Measurements from ENCODE around the gene CHST15. TPM values are rescaled to one million over a fixed set of nuclear protein-coding genes. Genes with fewer than 3 reads are reported as not detected.

Gene CHST15
- total and polyA plus RNA-seq, 2 of the 8 experiments (the other 6 are each of a cell fraction or from before 2014, with no cell fraction given), result 8.8 to 9.1 TPM

DNA sequence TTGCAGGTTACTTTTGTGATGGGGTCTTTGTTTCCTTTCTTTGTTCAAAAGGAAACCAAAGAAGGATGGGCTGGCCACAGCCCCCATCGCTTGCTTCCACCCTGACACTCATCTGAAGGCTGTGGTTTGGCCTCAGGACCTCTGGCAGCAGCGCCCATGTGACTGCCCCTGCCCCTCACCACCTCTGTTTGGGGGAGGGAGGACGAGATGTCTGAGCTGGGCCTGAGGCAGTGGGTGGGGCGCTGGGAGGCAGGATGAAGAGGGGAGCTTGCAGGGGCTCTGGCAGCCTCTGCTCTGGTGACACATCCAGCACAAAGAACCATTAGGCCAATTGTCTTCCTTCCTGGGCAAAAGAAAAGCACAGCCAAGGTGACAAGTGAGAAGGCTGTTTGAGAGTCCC, 15.9 kb upstream of the CHST15 start:
- peaks cover 0 to 2% (median 0%) of the 10 kb centered on the region in 4 experiments; a peak in 1 of 7 replicates for H3K27me3 ChIP-seq (replicated peaks in 1 of 4; ENCODE audit: control insufficient read depth in 3 of 4, extremely low read depth in 1 of 4, insufficient read depth in 3 of 4, low read length in 3 of 4)
- CTCF ChIA-PET (ENCODE audit: partially characterized antibody), result interaction anchor here (0.7 to 2.0 kb wide), 5 partner anchors 10 to 115 kb away, joined by 3 to 10 read pairs (median 4); no protein-coding TSS in a partner anchor

More for the DNA sequence above, 15.9 kb upstream of the CHST15 start:
- FAIRE-seq, result no peak
- H3K56ac ChIP-seq (replicated peaks; ENCODE audit: insufficient read length, low read depth, low read length), result no peak overlapping the region
- no peak for DNase-seq (ENCODE audit: low read depth in 1 of 2, low spot score in 2 of 2)
- H3K79me1 ChIP-seq (ENCODE audit: low read depth, low read length), result no peaks in the 10 kb centered on the region
- H2BK5ac ChIP-seq (ENCODE audit: low read depth, low read length), result no peak overlapping the region
- H2BK120ac ChIP-seq (replicated peaks; ENCODE audit: low read depth, low read length), result no peak overlapping the region
- no peak overlapping the region for H2BK15ac ChIP-seq (ENCODE audit: low read length)
- H3K4ac ChIP-seq (replicated peaks; ENCODE audit: insufficient read length, low read depth, low read length), result no peak overlapping the region
- H2BK12ac ChIP-seq (ENCODE audit: low read depth, low read length), result no peak overlapping the region
- POLR2A ChIA-PET (ENCODE audit: partially characterized antibody), result interaction anchor here (1.4 kb wide), 1 partner anchor 16 kb away, joined by 3 read pairs; the partner anchor contains the start of gene CHST15
- 93% methylated on average over 4 of the region's 4 CpGs; no CpG with 5 or more reads in 1 of the 2 experiments for WGBS, 2 experiments (ENCODE audit: extremely low coverage in 1 of 2, insufficient coverage in 1 of 2, insufficient read length in 1 of 2, insufficient replicate concordance in 2 of 2, low coverage in 1 of 2, low lambda C conversion rate in 2 of 2, missing lambda C conversion rate in 1 of 2)
- H3K4me3 ChIP-seq (ENCODE audit: extremely low read depth in 1 of 4, insufficient read depth in 2 of 4, low read depth in 3 of 4, low read length in 4 of 4), result no peak overlapping the region
- H2AFZ ChIP-seq (ENCODE audit: low read length), result no peak overlapping the region
- no peaks in the 10 kb centered on the region for H3K36me3 ChIP-seq (ENCODE audit: control insufficient read depth in 2 of 4, insufficient read depth in 4 of 4, low read length in 3 of 4)
- no peaks in the 10 kb centered on the region for H3K79me2 ChIP-seq (ENCODE audit: control insufficient read depth in 1 of 2, insufficient read depth in 2 of 2, low read length in 2 of 2)
- H4K5ac ChIP-seq (ENCODE audit: insufficient read length, low read depth, low read length), result no peak overlapping the region
- H3K23ac ChIP-seq (ENCODE audit: insufficient read length), result no peak overlapping the region
- peaks cover 2% of the 10 kb centered on the region; the same call in 1 of the 2 replicates for H3K23me2 ChIP-seq (ENCODE audit: low read depth, low read length)
- no peaks in the 10 kb centered on the region for H4K20me1 ChIP-seq (replicated peaks in 1 of 2; ENCODE audit: control insufficient read depth in 1 of 2, insufficient read depth in 2 of 2, low read length in 2 of 2)
- H3K4me2 ChIP-seq (ENCODE audit: insufficient read depth in 1 of 2, low read depth in 2 of 2, low read length in 2 of 2), result no peak overlapping the region
- no peaks in the 10 kb centered on the region; a peak in 2 of 7 replicates for H3K4me1 ChIP-seq (replicated peaks in 1 of 4; ENCODE audit: control insufficient read depth in 3 of 4, insufficient read depth in 4 of 4, low read length in 3 of 4)
- no peak overlapping the region for H2BK20ac ChIP-seq (ENCODE audit: low read length)
- H3K9me3 ChIP-seq (ENCODE audit: insufficient read depth in 2 of 2, low read depth in 1 of 2, low read length in 1 of 2), result no peaks in the 10 kb centered on the region
- no peak overlapping the region for H3K14ac ChIP-seq (ENCODE audit: insufficient read length)
- no peak overlapping the region for H4K8ac ChIP-seq (ENCODE audit: extremely low read depth, insufficient read depth, low read length)
- no peak overlapping the region for H3K27ac ChIP-seq (ENCODE audit: low read depth, low read length)
- H2AK5ac ChIP-seq (ENCODE audit: low read depth, low read length), result no peak overlapping the region
- no peak overlapping the region for H4K91ac ChIP-seq (replicated peaks; ENCODE audit: insufficient read length, low read length)
- H3K18ac ChIP-seq (ENCODE audit: extremely low read depth, low read length), result no peak overlapping the region
- no peak overlapping the region for H3K9ac ChIP-seq (replicated peaks in 1 of 4; ENCODE audit: extremely low read depth in 1 of 4, low read depth in 3 of 4, low read length in 3 of 4)
- TF ChIP-seq POLR2AphosphoS5 (IDR thresholded peaks at IDR 0.05; ENCODE audit: low read depth, low read length), result no peak
- no peak for TF ChIP-seq NANOG (IDR thresholded peaks at IDR 0.05; ENCODE audit: insufficient read depth, low read depth, low read length, poor library complexity, severe bottlenecking)
- no peak for TF ChIP-seq TBP (IDR thresholded peaks at IDR 0.05; ENCODE audit: low read depth, low read length)
- no peak for TF ChIP-seq ASH2L (IDR thresholded peaks at IDR 0.05; ENCODE audit: low read length)
